Measurements from ENCODE around the gene IL6. TPM values are rescaled to one million over a fixed set of nuclear protein-coding genes. Genes with fewer than 3 reads are reported as not detected.

The IL6 gene
- total and polyA plus RNA-seq, 9 of the 15 experiments (the other 6 are each of a cell fraction or from before 2014, with no cell fraction given): 0.76 to 2.9 (median 1.5) TPM

GRCh38 chr7:22686620-22687019 is 40.4 kb upstream of the IL6 start:
- H3K79me2 ChIP-seq (ENCODE audit: control insufficient read depth, insufficient read depth, low read length): peaks cover 37% of the 10 kb centered on the region
- intact Hi-C loops (cut with micrococcal nuclease) (no loop called here), in situ Hi-C loops (cut with MboI) (no loop called here)
- DNase-seq (ENCODE audit: extremely low read depth in 1 of 4, low spot score in 3 of 4) (no peak), FAIRE-seq (no peak), ATAC-seq (no peak)
- H3K4me1 ChIP-seq (replicated peaks in 1 of 2; ENCODE audit: control insufficient read depth in 2 of 2, insufficient read depth in 2 of 2, low read length in 2 of 2): peaks cover 0 to 37% of the 10 kb centered on the region in 2 experiments; a peak in 4 of 5 replicates
- H3K9me3 ChIP-seq (replicated peaks; ENCODE audit: control insufficient read depth, insufficient read depth, low read depth, low read length): no peaks in the 10 kb centered on the region
- H2AFZ ChIP-seq (ENCODE audit: low read depth, low read length): no peak overlapping the region
- no peak overlapping the region for H3K4me2 ChIP-seq (ENCODE audit: insufficient read depth, low read length)
- no peak overlapping the region for H3K4me3 ChIP-seq
- no TSS peak for BruUV-seq (replicated peaks)
- CTCF ChIA-PET (ENCODE audit: low intra/inter-chr PET ratio): no interaction called here
- H3K36me3 ChIP-seq (ENCODE audit: control insufficient read depth, insufficient read depth, low read length): peaks cover 16% of the 10 kb centered on the region; the same call in 2 of the 3 replicates
- H3K9me1 ChIP-seq (ENCODE audit: control insufficient read depth, insufficient read depth, low read length): no peaks in the 10 kb centered on the region
- no peak overlapping the region for H3K9ac ChIP-seq (ENCODE audit: insufficient read depth in 1 of 2, low read depth in 2 of 2, low read length in 2 of 2)
- H4K20me1 ChIP-seq (replicated peaks; ENCODE audit: control insufficient read depth, insufficient read depth, low read length): no peaks in the 10 kb centered on the region
- POLR2A ChIA-PET: interaction anchor here (0.6 to 3.3 kb wide), 4 partner anchors 10 to 126 kb away, joined by 3 to 21 read pairs (median 3); no protein-coding TSS in a partner anchor
- peak; percentile 51 for TF ChIP-seq CBFA2T3 (IDR thresholded peaks at IDR 0.05)
- no peak for TF ChIP-seq NFIC (IDR thresholded peaks at IDR 0.05)
- no peak overlapping the region for H3K27ac ChIP-seq (ENCODE audit: extremely low read depth, low read depth, low read length)
- H3K27me3 ChIP-seq (ENCODE audit: control insufficient read depth in 2 of 2, insufficient read depth in 2 of 2, low read length in 2 of 2): no peaks in the 10 kb centered on the region

GRCh38 chr7:22688084-22688483 is 38.9 kb upstream of the IL6 start:
- Histone ChIP-seq H3K9ac (ENCODE audit: insufficient read depth in 1 of 2, low read depth in 2 of 2, low read length in 2 of 2) (no peak overlapping the region), H3K79me2 (ENCODE audit: control insufficient read depth, insufficient read depth, low read length) (peaks cover 47% of the 10 kb centered on the region), H3K4me2 (ENCODE audit: insufficient read depth, low read length) (no peak overlapping the region), H2AFZ (ENCODE audit: low read depth, low read length) (no peak overlapping the region), H3K27ac (ENCODE audit: extremely low read depth, low read depth, low read length) (no peak overlapping the region), H3K4me3 (no peak overlapping the region), H4K20me1 (replicated peaks; ENCODE audit: control insufficient read depth, insufficient read depth, low read length) (no peaks in the 10 kb centered on the region), H3K36me3 (ENCODE audit: control insufficient read depth, insufficient read depth, low read length) (peaks cover 16% of the 10 kb centered on the region; the same call in 2 of the 3 replicates), H3K9me3 (replicated peaks; ENCODE audit: control insufficient read depth, insufficient read depth, low read depth, low read length) (no peaks in the 10 kb centered on the region), H3K9me1 (ENCODE audit: control insufficient read depth, insufficient read depth, low read length) (no peaks in the 10 kb centered on the region), H3K27me3 (ENCODE audit: control insufficient read depth in 2 of 2, insufficient read depth in 2 of 2, low read length in 2 of 2) (no peaks in the 10 kb centered on the region), H3K4me1 (replicated peaks in 1 of 2; ENCODE audit: control insufficient read depth in 2 of 2, insufficient read depth in 2 of 2, low read length in 2 of 2) (peaks cover 0 to 23% of the 10 kb centered on the region in 2 experiments; a peak in 3 of 5 replicates)
- ATAC-seq (no peak), FAIRE-seq (no peak), DNase-seq (ENCODE audit: extremely low read depth in 1 of 4, low spot score in 3 of 4) (no peak)
- TF ChIP-seq XRCC5 (IDR thresholded peaks at IDR 0.05; ENCODE audit: low read depth, low read length) (no peak), TAL1 (IDR thresholded peaks at IDR 0.05) (no peak), E2F3 (CRISPR knock-in tag; IDR thresholded peaks at IDR 0.05) (no peak), ZNF695 (CRISPR knock-in tag; IDR thresholded peaks at IDR 0.05) (no peak), HLTF (IDR thresholded peaks at IDR 0.05) (no peak), ZNF668 (CRISPR knock-in tag; IDR thresholded peaks at IDR 0.05) (no peak), ETV5 (CRISPR knock-in tag; IDR thresholded peaks at IDR 0.05; ENCODE audit: low read depth) (no peak), BMI1 (IDR thresholded peaks at IDR 0.05; ENCODE audit: low read length) (no peak), KDM2B (CRISPR knock-in tag; IDR thresholded peaks at IDR 0.05) (no peak), MAFK (IDR thresholded peaks at IDR 0.05; ENCODE audit: low read length) (no peak)
- no TSS peak for BruUV-seq (replicated peaks)
- intact Hi-C loops (cut with micrococcal nuclease): no loop called here
- ChIA-PET CTCF (ENCODE audit: low intra/inter-chr PET ratio) (interaction anchor here (0.6 kb wide), 1 partner anchor 328 kb away, joined by 3 read pairs; no protein-coding TSS in a partner anchor), POLR2A (interaction anchor here (1.2 to 3.3 kb wide), 2 partner anchors 9 to 12 kb away, joined by 4 to 21 read pairs; no protein-coding TSS in a partner anchor)
- in situ Hi-C loops (cut with MboI): no loop called here
- WGBS (ENCODE audit: insufficient coverage, low coverage, missing lambda C conversion rate): 70% methylated on average over 2 of the region's 2 CpGs
